Stimulated activated CD8-positive, alpha-beta memory T cell treated with anti-CD3 and anti-CD28 coated beads, Interleukin-4, amount 100 ng/mL, for 4 hours (primary cell): ENCODE measurements around the gene PRKX.
"Not testable (repeated sequence)": the region's sequence is repeated elsewhere in the genome, so short reads cannot be mapped to it uniquely, and the experiment has no call there.

ENCODE experiments used
- DNase-seq, 2 donors: peaks; one replicate each; pipeline ENCODE4 v3.0.0-alpha.2; 2020; ENCODE audit warnings: low read depth in 2 of 2, low spot score in 1 of 2

Gene PRKX

DNA sequence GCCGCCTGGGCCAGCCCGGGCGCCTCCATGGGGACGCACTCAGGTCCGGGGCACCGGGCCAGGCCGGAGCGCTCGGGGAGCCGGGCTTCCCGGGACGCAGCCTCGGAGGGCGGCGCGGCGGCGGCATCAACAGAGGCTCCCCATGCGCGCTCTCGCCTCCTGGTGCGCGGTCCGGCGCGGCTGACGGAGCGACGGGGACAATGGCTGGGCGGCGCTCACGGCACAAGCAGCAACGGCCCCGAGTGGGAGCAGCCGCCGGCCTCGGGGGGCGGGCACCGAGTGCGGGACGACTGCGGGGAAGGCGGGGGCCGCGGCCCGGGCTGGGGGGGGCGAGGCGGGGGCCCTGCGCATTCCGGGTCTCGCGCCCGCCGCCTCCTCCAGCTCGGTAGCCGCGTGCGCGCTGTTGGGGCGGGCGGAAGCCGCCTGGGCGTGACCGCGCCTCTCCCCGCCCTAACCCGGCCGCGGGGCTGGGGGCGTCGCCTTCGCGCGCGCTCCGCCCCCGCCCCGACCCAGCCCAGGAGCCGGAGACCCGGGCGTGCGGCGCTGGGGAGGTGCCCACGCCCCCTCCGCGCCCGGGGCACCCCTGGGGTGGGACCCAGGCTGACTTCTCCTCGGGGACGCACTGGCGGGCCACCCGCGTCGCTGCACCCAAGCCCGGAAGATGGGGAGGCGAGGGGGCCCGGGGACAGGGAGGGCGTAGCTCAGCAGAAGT lies at the start of gene PRKX:
Gene PRKX, minus strand, starts transcription at position 425 of the 712 bp plus-strand sequence. Its CDS starts 396 bp downstream, at position 29.
- DNase-seq, result peak in 1 of 2 donors; percentile 64

DNA sequence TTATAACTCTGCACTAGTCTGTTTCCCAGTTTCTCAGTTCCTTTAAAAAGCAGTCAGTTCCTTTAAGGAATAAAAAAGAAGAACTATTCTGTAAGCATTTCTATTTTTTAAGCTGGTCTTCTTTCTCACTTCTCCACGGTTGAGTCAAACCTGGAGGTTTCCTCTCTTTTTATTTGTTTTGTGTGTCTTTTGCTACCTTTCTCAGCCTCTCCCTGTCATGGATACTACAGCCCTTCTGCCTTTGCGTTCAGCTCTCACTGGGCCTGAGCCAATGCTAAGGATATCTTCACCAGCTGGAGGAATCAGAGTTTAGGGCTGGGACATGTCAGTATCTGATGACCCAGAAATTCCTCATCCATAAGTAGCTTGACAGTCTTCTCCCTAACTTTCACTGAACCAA lies 49.7 kb upstream of the PRKX start:
- no peak for DNase-seq

DNA sequence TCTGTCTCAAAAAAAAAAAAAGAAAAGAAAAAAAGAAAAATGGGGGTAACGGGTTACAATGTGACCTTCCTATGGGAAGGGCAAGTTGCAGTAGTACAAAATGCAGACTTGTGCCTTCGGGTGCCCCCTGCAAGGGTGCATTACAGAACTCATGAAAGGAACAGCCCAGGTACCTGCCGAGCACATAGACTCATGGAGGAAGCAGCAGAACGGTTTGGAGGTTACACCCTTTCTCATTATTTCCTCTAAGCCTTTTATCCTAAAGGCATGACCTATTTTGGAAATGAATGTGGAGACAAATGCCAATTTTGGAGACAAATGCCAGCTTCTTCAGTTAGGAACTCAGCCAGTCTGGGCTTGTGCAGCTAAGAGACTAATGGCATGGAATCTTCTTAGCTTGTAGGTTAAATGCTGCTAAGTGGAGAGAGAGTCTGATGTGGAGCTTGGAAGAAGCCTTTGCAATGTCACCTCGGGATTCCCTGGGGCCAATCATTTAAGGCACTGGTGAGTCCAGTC lies 44.1 kb upstream of the PRKX start:
- DNase-seq, result no peak

DNA sequence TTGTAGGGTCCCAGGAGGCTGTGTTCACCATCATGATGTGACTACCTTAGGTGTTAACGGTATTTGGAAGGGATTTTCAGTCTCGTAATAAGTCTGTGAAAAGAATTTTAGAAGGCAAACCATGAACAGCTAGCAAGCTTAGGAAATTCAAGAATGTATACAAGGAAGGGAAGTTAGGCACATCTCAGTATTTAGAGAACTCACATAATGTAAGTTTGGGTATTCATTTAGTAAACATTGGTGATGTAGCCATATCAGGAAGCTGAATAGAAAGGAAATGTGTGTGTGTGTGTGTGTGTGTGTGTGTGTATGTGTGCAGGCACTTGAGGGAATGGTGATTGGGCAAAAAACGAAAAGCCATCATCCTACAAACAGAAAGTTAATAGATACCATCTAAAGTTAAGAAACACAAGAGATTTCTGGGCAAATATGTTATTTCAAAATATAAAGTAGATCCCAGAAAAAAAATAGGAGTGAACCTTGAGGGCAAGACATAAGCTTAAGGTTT lies 34.7 kb upstream of the PRKX start:
- no peak for DNase-seq

DNA sequence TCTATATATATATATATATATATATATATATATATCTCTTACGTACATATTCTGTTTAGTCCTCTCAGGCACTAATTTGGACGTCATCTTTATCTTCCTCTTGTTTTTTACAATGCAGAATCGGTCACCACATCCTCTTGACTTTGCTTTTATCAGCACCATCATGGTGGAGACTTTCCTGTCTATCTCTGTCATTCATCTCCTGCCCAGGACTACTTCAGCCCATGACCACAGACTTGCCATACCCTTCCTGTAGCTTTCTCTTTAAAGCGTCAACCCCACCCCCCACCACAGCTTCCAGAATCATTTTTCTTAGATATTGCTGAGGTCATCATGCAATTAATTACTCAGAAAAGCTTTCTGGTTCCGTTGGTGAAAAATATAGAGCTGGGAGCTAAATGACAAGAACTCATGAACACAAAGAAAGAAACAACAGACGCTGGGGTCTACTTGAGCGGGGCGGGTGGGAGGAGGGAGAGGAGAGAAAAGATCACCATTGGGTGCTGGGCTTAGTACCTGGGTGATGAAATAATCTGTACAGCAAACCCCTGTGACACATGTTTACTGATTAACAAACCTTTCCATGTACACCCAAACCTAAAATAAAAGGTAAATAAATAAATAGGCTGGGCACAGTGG lies 30.5 kb upstream of the PRKX start:
- no peak for DNase-seq

DNA sequence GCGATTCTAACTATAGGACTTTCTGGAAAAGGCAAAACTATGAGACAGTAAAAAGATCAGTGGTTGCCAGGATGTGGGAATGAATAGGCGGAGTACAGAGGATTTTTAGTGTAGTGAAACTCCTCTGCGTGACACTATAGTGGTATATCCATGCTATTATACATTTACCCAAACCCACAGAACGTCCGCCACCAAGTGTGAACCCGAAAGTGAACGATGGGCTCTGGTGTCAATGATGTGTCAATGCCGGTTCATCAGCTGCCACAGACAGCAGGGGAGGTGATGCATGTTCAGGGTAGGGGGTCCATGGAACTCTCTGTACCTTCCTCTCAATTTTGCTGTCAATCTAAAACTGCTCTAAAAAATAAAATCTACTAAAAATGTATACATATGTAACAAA lies 27.5 kb upstream of the PRKX start:
- DNase-seq, result not testable (repeated sequence)

DNA sequence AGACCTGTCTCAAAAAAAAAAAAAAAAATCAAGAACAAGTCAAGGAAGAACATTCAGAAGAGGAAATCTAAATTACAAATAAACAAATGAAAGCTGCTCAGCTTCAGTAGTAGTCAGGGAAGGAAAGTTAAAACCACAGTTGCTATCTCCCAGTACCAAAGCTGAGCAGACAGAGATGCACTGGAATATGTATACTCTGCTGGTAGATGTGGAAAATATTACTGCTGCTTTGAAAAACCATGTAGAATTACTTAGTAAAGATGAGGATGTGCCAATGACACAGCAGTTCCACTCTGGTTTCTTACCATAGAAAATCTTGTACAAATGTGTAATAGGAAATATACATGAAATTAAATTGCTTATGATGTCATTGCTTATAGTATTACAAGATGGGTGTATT lies 25.1 kb upstream of the PRKX start:
- no peak for DNase-seq

DNA sequence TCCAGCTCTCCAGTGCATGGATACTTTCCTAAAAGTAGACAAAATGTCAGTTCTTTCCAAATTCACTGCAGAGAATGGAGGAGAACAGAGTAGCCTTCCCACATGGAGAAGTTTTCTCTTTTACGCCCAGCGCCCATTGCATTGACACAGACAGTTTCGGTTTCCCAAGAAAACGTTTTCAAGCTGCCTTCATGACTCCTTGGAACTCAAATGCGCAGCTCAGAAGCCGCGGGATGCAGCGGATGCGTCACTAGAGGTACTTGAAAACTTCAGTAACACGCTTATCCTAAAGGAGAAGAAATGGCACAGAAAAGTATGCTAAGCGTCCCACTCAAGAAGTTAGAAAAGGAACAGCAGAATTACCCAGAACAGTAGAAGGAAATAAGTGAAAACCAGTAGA lies 23.1 kb upstream of the PRKX start:
- not testable (repeated sequence) for DNase-seq

DNA sequence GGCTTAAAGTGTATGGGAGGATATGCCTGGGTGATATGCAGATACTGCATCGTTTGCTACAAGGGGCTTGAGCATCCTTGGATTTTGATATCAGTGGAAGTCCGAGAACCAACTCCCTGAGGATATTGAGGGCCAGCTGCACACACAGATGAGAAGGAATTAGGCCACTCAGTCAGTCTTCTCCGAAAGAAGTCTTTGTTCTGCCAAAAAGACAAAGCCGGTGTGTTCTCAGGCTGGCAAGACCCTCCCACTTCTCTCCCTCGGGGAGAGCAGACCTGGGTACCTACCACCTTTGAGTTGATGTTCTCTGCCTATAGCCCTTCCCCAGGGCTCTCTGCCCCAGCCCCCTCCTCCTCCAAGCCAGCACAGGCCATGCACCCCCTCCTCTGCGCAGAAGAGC lies 22.4 kb upstream of the PRKX start:
- DNase-seq, result not testable (repeated sequence)

DNA sequence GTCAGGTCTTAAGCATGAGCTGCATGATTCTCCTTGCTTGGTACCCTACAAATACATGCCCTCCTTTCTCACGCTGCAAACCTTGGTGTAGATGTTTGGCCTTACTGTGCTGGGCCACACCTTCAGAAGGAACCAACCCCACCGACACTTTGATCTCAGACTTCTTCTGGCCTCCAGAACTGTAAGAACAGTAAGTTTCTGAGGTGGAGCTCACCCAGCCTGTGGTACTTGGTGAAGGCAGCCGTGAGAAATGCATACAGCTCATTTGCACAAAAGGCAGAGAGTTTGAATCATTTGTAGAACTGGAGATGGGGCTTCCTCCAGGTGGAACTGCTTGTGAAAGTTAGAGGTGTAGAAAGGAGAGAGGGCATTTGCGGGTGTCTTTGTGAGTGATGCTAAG lies 21.0 kb upstream of the PRKX start:
- DNase-seq, result not testable (repeated sequence)

DNA sequence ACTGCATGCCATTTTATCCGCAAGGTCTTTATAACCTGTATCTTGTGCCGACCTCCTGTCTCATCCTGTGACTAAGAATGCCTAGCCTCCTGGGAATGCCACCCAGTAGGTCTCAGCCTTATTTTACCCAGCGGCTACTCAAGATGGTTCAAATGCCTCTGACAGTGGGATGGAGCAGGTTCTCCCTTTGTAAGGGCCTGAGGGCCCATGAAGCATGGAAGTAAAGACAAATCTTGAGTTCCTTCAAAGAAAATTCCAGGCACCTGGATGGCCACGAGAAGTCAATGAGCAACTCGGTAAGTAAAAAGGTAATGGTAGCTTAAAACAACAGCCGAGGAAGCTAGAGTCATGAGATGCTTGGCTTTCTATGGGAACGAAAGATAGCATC lies 19.6 kb upstream of the PRKX start:
- DNase-seq, result no peak

DNA sequence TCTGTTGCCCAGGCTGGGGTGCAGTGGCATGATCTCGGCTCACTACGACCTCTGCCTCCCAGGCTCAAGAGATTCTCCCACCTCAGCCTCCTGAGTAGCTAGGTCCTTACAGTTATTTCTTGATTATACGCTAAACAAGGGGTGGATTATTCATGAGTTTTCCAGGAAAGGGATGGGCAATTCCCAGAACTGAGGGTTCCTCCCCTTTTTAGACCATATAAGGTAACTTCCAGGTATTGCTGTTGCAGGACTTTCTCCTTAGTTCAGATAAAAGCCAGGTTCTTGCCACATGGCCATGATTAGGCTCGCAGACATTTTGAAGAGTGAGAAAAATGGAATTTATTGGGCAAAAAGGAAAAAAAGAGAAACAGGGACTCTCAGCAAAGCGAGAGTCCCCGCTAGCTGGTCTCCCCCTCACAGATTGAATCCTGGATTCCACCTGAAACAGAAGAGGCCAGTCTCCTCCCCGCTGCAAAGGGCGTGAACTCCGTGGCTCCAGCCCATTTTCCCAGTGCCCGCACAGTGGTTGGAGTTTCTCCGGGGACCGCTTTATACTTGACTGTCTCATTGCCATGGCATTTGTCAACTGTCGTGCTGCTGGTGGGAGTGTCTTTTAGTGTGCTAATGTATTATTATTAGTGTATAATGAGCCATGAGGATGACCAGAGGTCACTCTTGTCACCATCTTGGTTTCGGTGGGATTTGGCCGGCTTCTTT lies 19.0 kb upstream of the PRKX start:
- not testable (repeated sequence) for DNase-seq

DNA sequence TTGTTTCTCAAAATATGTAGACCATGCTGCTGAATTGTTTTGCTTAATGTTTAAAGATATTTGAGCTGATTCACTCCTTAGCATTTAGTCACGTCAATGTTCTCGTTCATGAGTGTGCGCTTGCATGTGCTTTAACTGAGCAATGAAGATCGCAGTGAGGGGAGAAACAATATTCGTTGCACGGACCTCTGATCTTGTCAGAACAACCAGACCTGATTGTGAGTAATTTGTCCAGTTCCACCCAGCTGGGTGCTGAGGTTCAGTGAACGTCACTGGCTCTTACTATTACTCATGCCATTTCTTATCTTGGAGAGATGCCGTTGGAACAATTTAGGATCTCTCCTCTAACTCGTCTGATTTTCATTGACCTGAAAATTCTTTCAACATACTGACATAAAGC lies 15.0 kb upstream of the PRKX start:
- no peak for DNase-seq

DNA sequence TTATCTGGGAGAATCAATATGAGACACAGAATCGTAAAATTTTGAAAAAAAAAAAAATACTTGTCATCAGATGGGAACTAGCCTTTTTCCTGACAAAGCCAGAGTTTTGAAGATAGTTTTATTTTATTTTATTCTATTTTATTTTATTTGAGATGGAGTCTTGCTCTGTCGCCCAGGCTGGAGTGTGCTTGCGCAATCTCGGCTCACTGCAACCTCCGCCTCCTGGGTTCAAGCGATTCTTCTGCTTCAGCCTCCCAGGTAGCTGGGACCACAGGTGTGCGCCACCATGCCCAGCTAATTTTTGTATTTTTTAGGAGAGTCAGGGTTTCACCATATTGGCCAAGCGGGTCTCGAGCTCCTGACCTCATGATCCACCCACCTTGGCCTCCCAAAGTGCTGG lies 10.0 kb upstream of the PRKX start:
- DNase-seq, result not testable (repeated sequence)

DNA sequence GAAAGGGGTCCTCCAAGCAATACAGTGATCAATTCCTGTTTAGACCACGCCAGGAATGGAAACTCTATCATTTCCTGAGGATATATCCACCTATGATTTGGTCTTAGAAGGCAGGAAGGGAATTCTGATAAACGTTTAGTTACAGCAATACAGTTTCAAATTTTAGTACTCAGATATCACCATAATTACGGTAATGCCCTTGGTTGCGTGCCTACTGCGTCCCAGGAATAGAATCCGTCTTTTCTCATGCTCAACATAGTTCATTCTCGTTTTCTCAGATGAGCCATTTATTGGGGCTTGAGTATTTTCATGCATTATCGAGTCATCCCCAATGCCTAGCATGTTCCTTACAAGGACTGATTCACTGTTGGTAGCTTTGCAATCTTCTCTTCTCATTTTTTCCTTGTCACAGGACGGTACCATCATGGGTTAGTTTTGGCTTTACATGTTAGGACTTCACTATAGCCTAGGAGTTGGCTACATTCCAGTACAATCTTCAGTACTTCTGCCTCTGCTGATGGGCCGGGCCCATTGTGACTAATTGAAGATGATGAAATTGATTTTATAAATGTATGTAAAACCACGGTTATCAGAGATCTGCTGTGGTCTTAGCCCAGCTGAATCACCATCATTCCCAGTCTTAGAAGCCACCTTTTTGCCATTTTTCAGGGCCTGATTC lies 4.4 kb upstream of the PRKX start:
- no peak for DNase-seq

DNA sequence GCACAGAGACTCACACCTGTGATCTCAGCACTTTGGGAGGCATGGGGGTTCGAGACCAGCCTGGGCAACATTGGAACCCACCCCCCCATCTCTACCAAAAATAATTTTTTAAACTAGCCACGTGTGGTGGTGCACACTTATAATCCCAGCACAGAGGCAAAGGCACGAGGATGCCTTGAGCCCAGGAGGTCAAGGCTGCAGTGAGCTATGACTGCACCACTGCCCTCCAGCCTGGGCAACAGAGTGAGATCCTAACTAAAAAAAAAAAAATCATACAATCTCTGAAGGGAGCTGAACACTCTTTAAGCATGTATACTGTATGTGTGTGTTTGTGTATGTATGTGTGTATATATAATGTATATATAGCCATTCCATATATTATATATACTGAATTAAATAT lies 2.5 kb upstream of the PRKX start:
- no peak for DNase-seq

DNA sequence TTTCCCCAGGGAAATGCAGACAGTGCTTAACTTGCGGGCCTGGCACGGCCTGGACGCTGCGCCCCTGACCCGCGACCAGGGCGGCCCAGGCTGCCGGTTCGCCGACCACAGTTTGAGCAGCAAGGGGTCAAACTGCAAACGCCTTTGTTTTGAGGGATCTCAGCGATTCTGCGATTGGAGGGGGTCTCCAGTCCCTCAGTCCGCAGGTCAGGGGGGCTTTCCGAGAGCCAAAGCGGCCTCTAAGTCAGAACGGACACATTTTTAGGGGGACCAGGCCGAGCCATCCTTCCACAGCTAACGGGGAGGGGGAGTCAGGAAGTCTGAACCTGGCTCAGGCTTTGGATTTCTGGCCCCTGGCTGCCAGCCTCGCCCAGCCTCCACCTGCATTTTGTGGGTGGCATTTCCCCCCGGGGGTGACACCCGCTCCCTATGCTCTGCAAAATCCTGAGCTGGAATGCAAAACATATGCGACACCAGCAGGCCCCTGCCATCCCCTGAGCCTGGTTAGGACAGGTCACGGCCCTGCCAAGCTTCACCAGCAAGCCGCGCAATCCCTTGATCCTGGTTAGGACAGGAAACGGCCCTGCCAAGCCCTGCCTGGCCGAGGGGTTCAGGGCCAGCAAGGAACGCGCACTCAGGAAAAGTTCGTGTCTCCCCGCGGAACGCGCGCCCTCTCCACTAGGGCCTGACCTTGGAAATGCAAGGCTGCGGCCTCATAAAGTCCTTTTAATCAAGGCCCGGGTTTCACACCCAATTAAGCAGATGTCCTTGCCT lies 1.4 kb upstream of the PRKX start:
- not testable (repeated sequence) for DNase-seq

DNA sequence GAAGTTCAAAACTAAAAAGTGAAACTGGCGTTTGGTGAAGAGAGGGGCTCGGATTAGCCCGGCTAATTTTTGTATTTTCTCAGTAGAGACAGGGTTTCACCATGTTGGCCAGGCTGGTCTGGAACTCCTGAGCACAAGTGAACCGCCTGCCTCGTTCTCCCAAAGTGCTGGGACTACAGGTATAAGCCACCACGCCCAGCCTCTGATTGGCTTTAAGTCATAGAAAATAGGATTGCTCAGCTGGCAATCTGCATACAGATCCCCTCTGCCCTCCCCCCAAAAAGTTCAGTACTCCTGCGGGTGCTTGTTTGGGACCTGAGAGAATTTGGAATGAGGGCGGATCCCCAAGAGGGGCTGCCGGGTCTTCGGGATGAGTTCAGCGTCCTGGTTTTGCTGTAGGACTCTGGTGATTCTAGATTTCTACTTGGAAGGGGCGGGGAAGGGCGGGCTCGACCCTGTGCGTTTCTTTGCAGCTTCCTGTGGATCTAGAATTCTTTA lies 537 bp upstream of the PRKX start:
- no peak for DNase-seq

DNA sequence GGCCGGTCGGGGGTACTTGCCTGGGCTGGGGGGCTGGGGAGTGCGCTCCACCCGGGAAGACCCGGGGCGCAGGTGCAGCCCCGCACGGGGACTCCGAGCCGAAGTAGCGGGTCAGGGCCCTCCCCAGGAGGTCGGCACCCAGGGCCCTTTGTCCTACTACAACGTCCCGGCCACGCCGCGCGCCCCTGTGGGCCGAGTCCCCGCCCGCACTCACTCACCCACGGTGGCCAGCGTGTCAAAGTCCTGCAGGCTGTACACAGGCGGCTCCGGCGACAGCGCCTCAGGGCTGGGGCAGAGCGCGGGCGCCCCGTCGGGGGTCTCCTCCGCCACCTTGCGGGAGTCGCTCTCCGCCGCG lies 602 bp downstream of the PRKX start:
- no peak for DNase-seq

DNA sequence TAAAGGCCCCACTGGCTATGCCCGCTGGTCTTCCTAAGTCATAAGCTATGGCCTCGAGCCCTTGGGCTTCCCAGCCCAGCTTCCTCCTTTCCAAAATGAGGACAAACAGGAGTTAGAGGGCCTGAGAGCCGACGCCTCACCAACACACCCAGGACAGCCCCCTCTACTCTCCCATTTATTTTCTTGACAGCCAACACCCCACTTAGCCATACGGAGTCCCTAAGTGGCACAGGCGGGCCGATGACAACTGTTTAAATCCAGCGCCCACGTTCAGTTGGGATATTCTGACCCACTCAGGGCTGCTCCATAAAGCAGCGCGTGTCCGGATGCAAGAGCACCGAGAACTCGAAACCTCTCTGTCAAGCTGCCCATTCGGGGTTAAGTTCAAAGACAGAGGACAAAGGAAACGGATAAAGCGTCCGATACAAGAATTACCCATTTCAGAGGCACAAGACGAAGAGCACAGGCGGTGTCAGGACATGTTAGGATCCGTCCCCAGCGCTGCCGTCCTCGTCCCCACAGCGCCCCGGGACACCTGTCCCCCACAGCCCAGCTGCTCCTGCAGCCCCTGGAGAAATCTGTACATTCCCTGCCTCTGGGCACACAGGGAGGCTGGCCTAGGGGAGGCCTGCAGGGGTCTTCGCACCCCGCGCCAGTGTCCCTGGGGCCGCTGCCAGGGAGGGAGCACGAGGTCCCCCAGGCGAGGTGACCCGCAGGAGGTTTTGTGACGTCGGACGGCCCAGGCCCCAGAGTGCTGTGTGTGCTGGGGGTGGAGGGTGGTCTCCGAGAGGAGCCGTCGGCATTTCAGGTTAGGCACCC lies 1.2 kb downstream of the PRKX start:
- no peak for DNase-seq
